Skeletal muscle tissue (tissue), 4 donors: ENCODE results near the gene DSG1. TPM values are rescaled to one million over a fixed set of nuclear protein-coding genes. Genes with fewer than 3 reads are reported as not detected.
"Not testable (repeated sequence)": the region's sequence is repeated elsewhere in the genome, so short reads cannot be mapped to it uniquely, and the experiment has no call there.

Source experiments
- H3K27ac ChIP-seq: one replicate; pipeline ENCODE4 v1.7.0; 2013; ENCODE audit warnings: mild to moderate bottlenecking, low read depth, low read length, inconsistent platforms
- H3K27me3 ChIP-seq, 3 donors: one replicate each; pipeline ENCODE4 v1.7.0; 2013; ENCODE audit warnings: low read length in 3 of 3; ENCODE audit not compliant: control insufficient read depth in 3 of 3, insufficient read depth in 3 of 3
- H3K36me3 ChIP-seq, 3 donors: one replicate each; pipeline ENCODE4 v1.7.0; 2013; ENCODE audit warnings: low read length in 3 of 3; ENCODE audit not compliant: control insufficient read depth in 3 of 3, insufficient read depth in 3 of 3
- H3K4me1 ChIP-seq, 3 donors: one replicate each; pipeline ENCODE4 v1.7.0; 2013; ENCODE audit warnings: low read length in 3 of 3, mild to moderate bottlenecking in 3 of 3; ENCODE audit not compliant: control insufficient read depth in 3 of 3, insufficient read depth in 3 of 3
- H3K4me3 ChIP-seq, 3 donors: one replicate each; pipeline ENCODE4 v1.7.0; 2013; ENCODE audit warnings: low read length in 3 of 3
- H3K9ac ChIP-seq, 3 donors: one replicate each; pipeline ENCODE4 v1.7.0; 2013; ENCODE audit warnings: low read length in 3 of 3, mild to moderate bottlenecking in 3 of 3, moderate library complexity in 2 of 3, low read depth in 1 of 3
- H3K9me3 ChIP-seq, 3 donors: one replicate each; pipeline ENCODE4 v1.7.0; 2013; ENCODE audit warnings: low read length in 3 of 3; ENCODE audit not compliant: control insufficient read depth in 3 of 3
- total RNA-seq: library from RNA; depleted of rRNA; stranded (reverse); fragments of >200 nt; gene quantifications from one replicate; pipeline ENCODE4 v1.2.3, GENCODE V29; 2014
- donor health status: Osteomylitis.

The DSG1 gene
- total RNA-seq, 1 donor from 2014 or later, result not detected

DNA sequence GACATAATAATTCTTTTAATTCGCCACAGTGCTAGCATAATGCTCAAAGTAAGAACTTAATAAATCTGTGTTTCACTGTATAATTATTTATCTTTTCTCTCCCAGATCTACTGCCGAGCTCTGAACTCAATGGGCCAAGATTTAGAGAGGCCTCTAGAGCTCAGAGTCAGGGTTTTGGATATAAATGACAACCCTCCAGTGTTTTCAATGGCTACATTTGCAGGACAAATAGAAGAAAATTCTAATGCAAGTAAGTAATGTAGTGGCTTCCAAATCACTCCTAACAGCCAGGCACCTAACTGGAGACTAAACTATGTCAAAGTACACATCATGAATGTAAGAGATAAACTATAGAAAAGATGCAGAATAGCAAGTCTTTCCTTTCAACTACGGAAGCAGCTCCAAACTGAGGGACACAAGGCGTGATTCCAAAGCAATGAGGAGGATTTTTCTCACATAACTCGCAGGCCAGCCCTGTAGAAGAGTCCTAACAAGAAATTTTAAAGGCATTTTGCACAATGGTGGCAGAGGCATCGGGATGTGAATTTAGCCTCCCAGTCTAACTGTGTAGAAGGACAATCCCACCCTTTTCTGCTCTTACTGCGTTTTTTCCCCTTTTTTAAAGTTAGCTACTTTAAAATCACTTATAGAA lies 12.0 kb downstream of the DSG1 start:
- Histone ChIP-seq H3K9ac (no peak overlapping the region), H3K4me1 (no peaks in the 10 kb centered on the region), H3K4me3 (no peak overlapping the region), H3K9me3 (no peaks in the 10 kb centered on the region), H3K27me3 (no peaks in the 10 kb centered on the region), H3K27ac (no peak overlapping the region), H3K36me3 (no peaks in the 10 kb centered on the region)

DNA sequence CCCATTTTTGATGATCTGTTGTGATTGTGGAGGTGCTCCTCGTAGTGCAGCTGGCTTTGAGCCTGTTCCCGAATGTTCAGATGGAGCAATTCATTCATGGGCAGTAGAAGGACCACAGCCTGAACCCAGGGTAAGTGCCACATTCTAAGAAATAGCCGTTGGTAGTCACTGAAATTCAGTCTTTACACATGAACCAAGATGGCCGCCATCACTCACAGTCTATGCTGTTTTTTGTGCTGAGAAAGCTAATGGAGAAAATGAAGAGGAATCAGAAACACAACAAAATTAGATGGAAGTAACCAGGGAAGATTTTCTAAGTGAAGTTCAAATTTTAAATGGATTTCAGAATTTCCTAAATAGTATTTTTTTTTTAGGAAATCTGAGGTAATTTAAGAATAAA lies 25.5 kb downstream of the DSG1 start:
- H3K9ac ChIP-seq, result no peak overlapping the region
- H3K27me3 ChIP-seq, result no peaks in the 10 kb centered on the region
- H3K27ac ChIP-seq, result no peak overlapping the region

DNA sequence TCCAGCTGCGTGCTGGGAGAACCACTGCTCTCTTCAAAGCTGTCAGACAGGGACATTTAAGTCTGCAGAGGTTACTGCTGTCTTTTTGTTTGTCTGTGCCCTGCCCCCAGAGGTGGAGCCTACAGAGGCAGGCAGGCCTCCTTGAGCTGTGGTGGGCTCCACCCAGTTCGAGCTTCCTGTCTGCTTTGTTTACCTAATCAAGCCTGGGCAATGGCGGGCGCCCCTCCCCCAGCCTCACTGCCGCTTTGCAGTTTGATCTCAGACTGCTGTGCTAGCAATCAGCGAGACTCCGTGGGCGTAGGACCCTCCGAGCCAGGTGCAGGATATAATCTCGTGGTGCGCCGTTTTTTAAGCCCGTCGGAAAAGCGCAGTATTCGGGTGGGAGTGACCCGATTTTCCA lies 35.4 kb downstream of the DSG1 start:
- H3K4me3 ChIP-seq, H3K36me3 ChIP-seq, H3K9ac ChIP-seq, H3K4me1 ChIP-seq, H3K27ac ChIP-seq, H3K27me3 ChIP-seq, H3K9me3 ChIP-seq: not testable (repeated sequence)

More for the DNA sequence above, 25.5 kb downstream of the DSG1 start:
- H3K36me3 ChIP-seq, result no peaks in the 10 kb centered on the region
- no peak overlapping the region for H3K4me3 ChIP-seq
- H3K9me3 ChIP-seq, result no peaks in the 10 kb centered on the region
- H3K4me1 ChIP-seq, result no peaks in the 10 kb centered on the region

DNA sequence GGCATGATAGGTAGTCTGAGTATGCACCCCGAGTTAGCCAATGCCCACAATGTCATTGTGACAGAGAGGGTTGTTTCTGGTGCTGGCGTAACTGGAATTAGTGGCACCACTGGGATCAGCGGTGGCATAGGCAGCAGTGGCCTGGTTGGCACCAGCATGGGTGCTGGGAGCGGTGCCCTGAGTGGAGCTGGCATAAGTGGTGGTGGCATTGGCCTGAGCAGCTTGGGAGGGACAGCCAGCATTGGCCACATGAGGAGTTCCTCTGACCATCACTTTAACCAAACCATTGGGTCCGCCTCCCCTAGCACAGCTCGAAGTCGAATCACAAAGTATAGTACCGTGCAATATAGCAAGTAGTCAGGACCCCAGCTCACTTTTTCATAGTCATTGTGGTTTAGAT lies 37.0 kb downstream of the DSG1 start:
- Histone ChIP-seq H3K4me1 (no peaks in the 10 kb centered on the region), H3K4me3 (no peak overlapping the region), H3K27ac (no peak overlapping the region), H3K36me3 (no peaks in the 10 kb centered on the region), H3K9me3 (no peaks in the 10 kb centered on the region), H3K27me3 (no peaks in the 10 kb centered on the region), H3K9ac (no peak overlapping the region)

DNA sequence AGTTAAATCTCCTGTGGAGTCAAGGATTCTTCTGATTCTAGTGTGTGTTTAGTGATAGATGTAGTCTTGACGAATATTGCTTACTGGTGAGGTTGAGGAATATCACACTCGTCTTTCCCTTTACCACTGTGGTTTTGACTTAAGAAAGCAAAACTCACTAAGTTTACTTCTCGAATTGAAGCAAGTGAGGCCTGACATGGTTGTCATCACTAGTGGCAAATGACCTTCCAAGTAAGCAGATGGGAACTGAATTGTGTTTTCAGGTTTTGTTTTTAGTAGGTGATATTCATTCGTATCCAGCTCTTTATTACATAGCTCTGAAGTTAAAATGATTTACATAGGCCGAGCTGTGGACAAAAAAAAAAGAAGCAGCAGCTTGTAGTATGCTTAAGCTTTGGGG lies 38.1 kb downstream of the DSG1 start:
- no peaks in the 10 kb centered on the region for H3K9me3 ChIP-seq
- no peak overlapping the region for H3K9ac ChIP-seq
- H3K36me3 ChIP-seq, result no peaks in the 10 kb centered on the region
- no peaks in the 10 kb centered on the region for H3K27me3 ChIP-seq
- H3K27ac ChIP-seq, result no peak overlapping the region
- H3K4me1 ChIP-seq, result no peaks in the 10 kb centered on the region
- H3K4me3 ChIP-seq, result no peak overlapping the region

DNA sequence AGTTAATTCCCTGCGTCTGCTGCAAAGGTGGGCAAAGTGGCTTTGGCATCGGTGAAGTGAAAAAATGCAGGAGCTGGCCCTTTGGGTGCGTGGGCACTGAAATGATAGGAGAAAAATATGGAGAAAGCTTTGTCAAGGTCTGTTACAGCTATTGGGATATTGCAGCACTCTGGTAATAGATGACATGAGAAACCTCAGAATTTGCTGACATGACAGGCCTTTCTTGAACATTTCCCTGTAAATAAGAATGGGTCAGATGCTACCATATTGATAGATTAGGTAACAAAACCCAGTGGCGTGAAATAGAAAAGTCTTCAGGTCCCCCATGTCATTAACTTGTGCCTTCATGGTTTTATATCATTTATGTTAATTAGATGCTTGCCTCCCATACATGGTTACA lies 46.2 kb downstream of the DSG1 start:
- Histone ChIP-seq H3K27ac (no peak overlapping the region), H3K9me3 (no peaks in the 10 kb centered on the region), H3K27me3 (no peaks in the 10 kb centered on the region), H3K4me3 (no peak overlapping the region), H3K9ac (no peak overlapping the region), H3K36me3 (no peaks in the 10 kb centered on the region), H3K4me1 (no peaks in the 10 kb centered on the region)

DNA sequence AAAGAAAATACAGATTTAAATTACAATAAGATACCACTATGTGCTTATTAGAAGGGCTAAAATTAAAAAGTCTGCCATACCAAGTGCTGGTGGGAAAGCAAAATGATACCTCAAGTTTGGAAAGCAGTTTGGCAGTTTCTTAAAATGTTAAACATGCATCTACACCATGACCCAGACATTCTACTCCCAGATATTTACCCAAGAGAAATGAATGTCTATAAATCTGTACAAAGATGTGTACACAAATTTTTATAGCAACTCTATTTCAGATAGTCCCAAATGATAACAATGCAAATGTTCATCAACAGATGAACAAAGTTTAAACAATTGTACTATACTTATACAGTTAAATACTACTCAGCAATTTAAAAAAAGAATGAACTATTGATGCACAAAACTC lies 51.5 kb downstream of the DSG1 start:
- no peaks in the 10 kb centered on the region for H3K36me3 ChIP-seq
- H3K4me3 ChIP-seq, result no peak overlapping the region
- H3K9ac ChIP-seq, result no peak overlapping the region
- no peak overlapping the region for H3K27ac ChIP-seq
- no peaks in the 10 kb centered on the region for H3K27me3 ChIP-seq
- H3K9me3 ChIP-seq, result no peaks in the 10 kb centered on the region
- no peaks in the 10 kb centered on the region for H3K4me1 ChIP-seq

DNA sequence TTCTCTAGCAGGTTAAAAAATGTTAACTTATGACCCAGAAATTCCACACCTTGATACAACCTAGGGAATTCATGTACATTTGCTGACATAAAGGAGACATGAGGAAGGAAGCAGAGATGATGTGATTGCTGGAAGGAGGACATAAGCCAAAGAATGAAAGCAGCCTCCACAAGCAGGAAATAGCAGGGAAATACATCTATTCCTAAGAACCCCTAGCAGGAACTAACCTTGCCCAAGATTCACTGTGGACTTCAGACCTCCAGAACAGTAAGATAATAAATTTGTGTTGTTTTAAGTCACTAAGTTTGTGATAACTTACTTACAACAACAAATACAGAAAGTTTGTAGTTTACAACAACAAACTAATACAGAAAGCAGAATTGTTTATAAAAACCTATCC lies 54.0 kb downstream of the DSG1 start:
- Histone ChIP-seq H3K4me1 (no peaks in the 10 kb centered on the region), H3K27ac (no peak overlapping the region), H3K4me3 (no peak overlapping the region), H3K27me3 (no peaks in the 10 kb centered on the region), H3K9ac (no peak overlapping the region), H3K9me3 (no peaks in the 10 kb centered on the region), H3K36me3 (no peaks in the 10 kb centered on the region)

DNA sequence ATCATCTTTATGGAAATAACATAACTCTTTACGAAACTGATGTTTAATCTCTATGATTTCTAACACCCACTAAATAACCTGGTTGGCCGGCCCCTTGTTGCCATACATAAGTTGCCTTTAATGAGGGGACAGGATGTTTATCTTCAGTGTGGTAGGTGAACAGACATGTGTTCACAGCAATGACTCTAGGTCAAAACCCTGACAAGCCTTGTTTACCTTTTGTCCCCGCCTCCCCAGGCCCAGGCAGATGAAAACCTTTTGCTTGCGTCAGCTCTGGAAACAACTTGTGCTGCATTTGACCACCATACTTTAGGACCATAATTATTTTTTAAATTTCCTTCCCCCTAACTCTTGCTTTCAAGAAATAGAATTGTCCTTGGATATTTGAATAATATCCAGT lies 55.7 kb downstream of the DSG1 start:
- Histone ChIP-seq H3K9ac (no peak overlapping the region), H3K36me3 (no peaks in the 10 kb centered on the region), H3K27ac (no peak overlapping the region), H3K4me1 (no peaks in the 10 kb centered on the region), H3K4me3 (no peak overlapping the region), H3K27me3 (no peaks in the 10 kb centered on the region), H3K9me3 (no peaks in the 10 kb centered on the region)

DNA sequence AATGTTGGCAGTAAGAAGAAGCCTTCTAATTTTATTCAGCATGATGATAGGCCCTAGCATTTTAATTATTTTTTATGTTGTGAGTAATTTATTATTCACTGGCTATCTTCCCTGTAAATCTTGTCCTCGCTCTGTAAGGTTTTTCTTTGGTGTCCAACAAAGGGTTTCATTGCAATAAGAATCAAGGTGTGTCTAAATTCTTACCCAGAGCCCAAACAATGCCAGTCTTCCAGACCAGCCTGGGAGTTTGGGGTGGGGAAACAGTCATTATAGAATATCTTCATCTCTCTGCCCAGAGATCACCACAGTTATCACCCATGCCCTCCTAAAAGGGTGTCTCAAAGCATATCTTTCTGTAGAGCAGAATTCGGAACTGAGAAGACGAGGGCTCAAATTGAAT lies 58.5 kb downstream of the DSG1 start, which contains the start of gene DSG4:
TSS of gene DSG4 (plus strand) at position 301 of the 400 bp plus-strand sequence. CDS start 135 bp downstream, outside the sequence.
- no peak within 1 kb of the TSS for H3K27ac ChIP-seq
- H3K9me3 ChIP-seq, result no peaks in the 10 kb centered on the region
- no peak within 1 kb of the TSS for H3K4me3 ChIP-seq
- H3K36me3 ChIP-seq, result no peaks in the 10 kb centered on the region
- H3K27me3 ChIP-seq, result no peaks in the 10 kb centered on the region
- no peak within 1 kb of the TSS for H3K9ac ChIP-seq
- no peaks in the 10 kb centered on the region for H3K4me1 ChIP-seq
